Glutamatergic neuron (in vitro differentiated cells): ENCODE measurements around the gene ZFTA. TPM values are rescaled to one million over a fixed set of nuclear protein-coding genes. Genes with fewer than 3 reads are reported as not detected.
A peak's percentile ranks its signal among the peaks of the same experiment; 100 is the strongest.

Experiments used
- DNase-seq: peaks from one replicate; pipeline ENCODE4 v3.0.0; 2022
- H3K27ac Mint-ChIP-seq: one replicate; pipeline ENCODE4 v1.8.0; 2020; ENCODE audit warnings: mild to moderate bottlenecking, mixed read lengths, inconsistent platforms; ENCODE audit not compliant: unreplicated experiment
- H3K27me3 Mint-ChIP-seq: one replicate; pipeline ENCODE4 v1.8.0; 2020; ENCODE audit warnings: mild to moderate bottlenecking, moderate library complexity, mixed read lengths, inconsistent platforms; ENCODE audit not compliant: unreplicated experiment
- H3K36me3 Mint-ChIP-seq: one replicate; pipeline ENCODE4 v1.8.0; 2020; ENCODE audit warnings: mild to moderate bottlenecking, mixed read lengths, inconsistent platforms; ENCODE audit not compliant: unreplicated experiment
- H3K4me1 Mint-ChIP-seq: one replicate; pipeline ENCODE4 v1.8.0; 2020; ENCODE audit warnings: mild to moderate bottlenecking, low read depth, mixed read lengths, inconsistent platforms; ENCODE audit not compliant: unreplicated experiment
- H3K4me3 Mint-ChIP-seq: one replicate; pipeline ENCODE4 v1.8.0; 2020; ENCODE audit warnings: mild to moderate bottlenecking, mixed read lengths, inconsistent platforms; ENCODE audit not compliant: unreplicated experiment
- H3K9me3 Mint-ChIP-seq: one replicate; pipeline ENCODE4 v1.8.0; 2020; ENCODE audit warnings: mild to moderate bottlenecking, moderate library complexity, mixed read lengths, inconsistent platforms; ENCODE audit not compliant: unreplicated experiment
- CTCF ChIP-seq: fragments of 200-600 bp; sonication (generic); IDR thresholded peaks from one replicate; pipeline ENCODE4 v1.5.0; 2021; ENCODE audit not compliant: partially characterized antibody, unreplicated experiment
- total RNA-seq: library from RNA; stranded (reverse); fragmentation: NEBNext Ultra II Directional; extraction: Animal tissue kit (Norgen Biotek cat#: 25700); gene quantifications from one replicate; pipeline ENCODE4 v1.2.1, GENCODE V29; 2021; ENCODE audit not compliant: unreplicated experiment

The ZFTA gene
- total RNA-seq, 1 donor from 2014 or later, result 216 TPM

GRCh38 chr11:63766531-63767235 is 1.9 kb downstream of the ZFTA start:
- Mint-ChIP-seq H3K9me3 (peaks cover 36% of the 10 kb centered on the region), H3K36me3 (peaks cover 4% of the 10 kb centered on the region), H3K4me3 (peak overlapping the region; percentile 99), H3K4me1 (peaks cover 11% of the 10 kb centered on the region), H3K27ac (peak overlapping the region; percentile 100), H3K27me3 (peaks cover 40% of the 10 kb centered on the region)
- no peak for TF ChIP-seq CTCF
- peak; percentile 62 for DNase-seq

- Mint-ChIP-seq H3K9me3 (peaks cover 43% of the 10 kb centered on the region), H3K27ac (peak overlapping the region; percentile 100), H3K27me3 (peaks cover 45% of the 10 kb centered on the region), H3K4me3 (peak overlapping the region; percentile 99), H3K36me3 (peaks cover 4% of the 10 kb centered on the region), H3K4me1 (peaks cover 16% of the 10 kb centered on the region)
- peak; percentile 32 for DNase-seq
- no peak for TF ChIP-seq CTCF
These were observed 2.8 kb downstream of the ZFTA start for GRCh38 chr11:63765688-63766241.

- Mint-ChIP-seq H3K4me1 (peaks cover 12% of the 10 kb centered on the region), H3K9me3 (peaks cover 45% of the 10 kb centered on the region), H3K4me3 (peak overlapping the region; percentile 99), H3K36me3 (peaks cover 4% of the 10 kb centered on the region), H3K27ac (peak overlapping the region; percentile 91), H3K27me3 (peaks cover 44% of the 10 kb centered on the region)
- TF ChIP-seq CTCF, result no peak
- DNase-seq, result peak; percentile 45
These were observed 3.6 kb downstream of the ZFTA start for GRCh38 chr11:63764679-63765647.

GRCh38 chr11:63764340-63764678 is 4.3 kb downstream of the ZFTA start:
- Mint-ChIP-seq H3K27me3 (peaks cover 42% of the 10 kb centered on the region), H3K4me1 (peaks cover 11% of the 10 kb centered on the region), H3K9me3 (peaks cover 47% of the 10 kb centered on the region), H3K27ac (peak overlapping the region; percentile 48), H3K4me3 (peak overlapping the region; percentile 55), H3K36me3 (peaks cover 4% of the 10 kb centered on the region)
- DNase-seq, result no peak
- no peak for TF ChIP-seq CTCF
